SU-DHL-6 (cell line): ENCODE data around the gene PRR3.

Source experiments
- CTCF ChIP-seq: fragments of 200-600 bp; sonication (generic); IDR thresholded peaks from one replicate; pipeline ENCODE4 v1.5.1; 2017; ENCODE audit warnings: antibody characterized with exemption, mild to moderate bottlenecking, low read length, moderate library complexity; ENCODE audit not compliant: insufficient read depth, poor library complexity, severe bottlenecking
- EZH2phosphoT487 ChIP-seq: fragments of 200-600 bp; sonication (generic), shearing (Covaris generic); conservative IDR thresholded peaks from 2 replicates; pipeline ENCODE4 v1.6.1; 2018; ENCODE audit warnings: mild to moderate bottlenecking, antibody characterized with exemption, low read length, moderate library complexity, mixed read lengths

- TF ChIP-seq CTCF (no peak), EZH2phosphoT487 (no peak)
Observed at GRCh38 chr6:30508890-30509736, 48.0 kb upstream of the PRR3 start.
